Measurements from ENCODE around the gene DISC1. TPM values are rescaled to one million over a fixed set of nuclear protein-coding genes. Genes with fewer than 3 reads are reported as not detected.
"Not testable (repeated sequence)": the region's sequence is repeated elsewhere in the genome, so short reads cannot be mapped to it uniquely, and the experiment has no call there.

The DISC1 gene
- polyA plus RNA-seq, result 0.68 TPM

- Mint-ChIP-seq H3K4me3 (peak within 1 kb of the TSS; percentile 92 to 96 (median 96)), H3K36me3 (no peaks in the 10 kb centered on the region), H3K9me3 (peaks cover 0 to 2% (median 0%) of the 10 kb centered on the region in 3 donors), H3K27me3 (peaks cover 19% of the 10 kb centered on the region), H3K4me1 (peaks cover 9 to 22% (median 10%) of the 10 kb centered on the region in 3 donors), H3K27ac (peak within 1 kb of the TSS in 2 of 3 donors; percentile 90 to 97)
These were observed at the start of gene DISC1 for GRCh38 chr1:231626535-231626950. DISC1 (plus strand) TSS chr1:231626790; CDS start chr1:231626868, 78 bp downstream.

GRCh38 chr1:231576804-231577718 is 49.5 kb upstream of the DISC1 start:
- Mint-ChIP-seq H3K27me3 (no peaks in the 10 kb centered on the region), H3K9me3 (no peaks in the 10 kb centered on the region), H3K4me3 (no peak overlapping the region), H3K4me1 (no peaks in the 10 kb centered on the region), H3K27ac (no peak overlapping the region), H3K36me3 (peaks cover under 1% of the 10 kb centered on the region)

- H3K4me1 Mint-ChIP-seq, result peaks cover 0 to 4% (median 0%) of the 10 kb centered on the region in 3 donors
- H3K4me3 Mint-ChIP-seq, result no peak overlapping the region
- H3K27ac Mint-ChIP-seq, result no peak overlapping the region
- no peaks in the 10 kb centered on the region for H3K9me3 Mint-ChIP-seq
- peaks cover 4% of the 10 kb centered on the region for H3K36me3 Mint-ChIP-seq
- no peaks in the 10 kb centered on the region for H3K27me3 Mint-ChIP-seq
These were observed 45.7 kb upstream of the DISC1 start for GRCh38 chr1:231580874-231581273.

GRCh38 chr1:231581859-231582258 is 44.7 kb upstream of the DISC1 start:
- H3K4me1 Mint-ChIP-seq, result peaks cover 0 to 4% (median 0%) of the 10 kb centered on the region in 3 donors
- no peaks in the 10 kb centered on the region for H3K27me3 Mint-ChIP-seq
- peaks cover 4% of the 10 kb centered on the region for H3K36me3 Mint-ChIP-seq
- H3K4me3 Mint-ChIP-seq, result no peak overlapping the region
- no peak overlapping the region for H3K27ac Mint-ChIP-seq
- H3K9me3 Mint-ChIP-seq, result no peaks in the 10 kb centered on the region

GRCh38 chr1:231583376-231583775 is 43.2 kb upstream of the DISC1 start:
- H3K27me3 Mint-ChIP-seq, result no peaks in the 10 kb centered on the region
- no peaks in the 10 kb centered on the region for H3K9me3 Mint-ChIP-seq
- H3K4me3 Mint-ChIP-seq, result no peak overlapping the region
- no peak overlapping the region for H3K27ac Mint-ChIP-seq
- H3K36me3 Mint-ChIP-seq, result peaks cover 4% of the 10 kb centered on the region
- H3K4me1 Mint-ChIP-seq, result peaks cover 0 to 4% (median 0%) of the 10 kb centered on the region in 3 donors

- Mint-ChIP-seq H3K36me3 (peaks cover 4% of the 10 kb centered on the region), H3K4me3 (no peak overlapping the region), H3K9me3 (no peaks in the 10 kb centered on the region), H3K27me3 (no peaks in the 10 kb centered on the region), H3K4me1 (peaks cover 0 to 4% (median 0%) of the 10 kb centered on the region in 3 donors), H3K27ac (no peak overlapping the region)
These were observed 42.5 kb upstream of the DISC1 start for GRCh38 chr1:231584117-231584516.

GRCh38 chr1:231584921-231585320 is 41.7 kb upstream of the DISC1 start:
- Mint-ChIP-seq H3K36me3 (peaks cover 4% of the 10 kb centered on the region), H3K27ac (no peak overlapping the region), H3K4me1 (peaks cover 0 to 4% (median 0%) of the 10 kb centered on the region in 3 donors), H3K4me3 (no peak overlapping the region), H3K27me3 (no peaks in the 10 kb centered on the region), H3K9me3 (no peaks in the 10 kb centered on the region)

GRCh38 chr1:231590453-231591198 is 36.0 kb upstream of the DISC1 start:
- Mint-ChIP-seq H3K36me3 (no peaks in the 10 kb centered on the region), H3K4me3 (no peak overlapping the region), H3K27ac (peak overlapping the region in 1 of 3 donors; percentile 7), H3K4me1 (peaks cover 4 to 7% (median 6%) of the 10 kb centered on the region in 3 donors), H3K9me3 (no peaks in the 10 kb centered on the region), H3K27me3 (no peaks in the 10 kb centered on the region)

- no peaks in the 10 kb centered on the region for H3K27me3 Mint-ChIP-seq
- no peaks in the 10 kb centered on the region for H3K36me3 Mint-ChIP-seq
- H3K4me1 Mint-ChIP-seq, result peaks cover 4 to 7% (median 6%) of the 10 kb centered on the region in 3 donors
- H3K27ac Mint-ChIP-seq, result no peak overlapping the region
- no peaks in the 10 kb centered on the region for H3K9me3 Mint-ChIP-seq
- H3K4me3 Mint-ChIP-seq, result no peak overlapping the region
These were observed 35.1 kb upstream of the DISC1 start for GRCh38 chr1:231591466-231591865.

- H3K27ac Mint-ChIP-seq, result no peak overlapping the region
- H3K9me3 Mint-ChIP-seq, result no peaks in the 10 kb centered on the region
- H3K36me3 Mint-ChIP-seq, result no peaks in the 10 kb centered on the region
- no peaks in the 10 kb centered on the region for H3K27me3 Mint-ChIP-seq
- peaks cover 4 to 7% (median 6%) of the 10 kb centered on the region in 3 donors for H3K4me1 Mint-ChIP-seq
- H3K4me3 Mint-ChIP-seq, result no peak overlapping the region
These were observed 33.8 kb upstream of the DISC1 start for GRCh38 chr1:231592809-231593208.

GRCh38 chr1:231593264-231593663 is 33.3 kb upstream of the DISC1 start:
- not testable (repeated sequence) for H3K36me3 Mint-ChIP-seq, H3K4me3 Mint-ChIP-seq, H3K27ac Mint-ChIP-seq

GRCh38 chr1:231594123-231594522 is 32.5 kb upstream of the DISC1 start:
- no peaks in the 10 kb centered on the region for H3K36me3 Mint-ChIP-seq
- peaks cover 4 to 7% (median 6%) of the 10 kb centered on the region in 3 donors for H3K4me1 Mint-ChIP-seq
- no peaks in the 10 kb centered on the region for H3K9me3 Mint-ChIP-seq
- no peak overlapping the region for H3K27ac Mint-ChIP-seq
- H3K4me3 Mint-ChIP-seq, result no peak overlapping the region
- H3K27me3 Mint-ChIP-seq, result no peaks in the 10 kb centered on the region

More at GRCh38 chr1:231593264-231593663, 33.3 kb upstream of the DISC1 start:
- H3K9me3 Mint-ChIP-seq, H3K4me1 Mint-ChIP-seq, H3K27me3 Mint-ChIP-seq: not testable (repeated sequence)

GRCh38 chr1:231594749-231595148 is 31.8 kb upstream of the DISC1 start:
- H3K36me3 Mint-ChIP-seq, result no peaks in the 10 kb centered on the region
- no peak overlapping the region for H3K4me3 Mint-ChIP-seq
- H3K27ac Mint-ChIP-seq, result no peak overlapping the region
- H3K9me3 Mint-ChIP-seq, result no peaks in the 10 kb centered on the region
- peaks cover 4 to 7% (median 6%) of the 10 kb centered on the region in 3 donors for H3K4me1 Mint-ChIP-seq
- no peaks in the 10 kb centered on the region for H3K27me3 Mint-ChIP-seq

- no peaks in the 10 kb centered on the region for H3K36me3 Mint-ChIP-seq
- no peak overlapping the region for H3K4me3 Mint-ChIP-seq
- H3K4me1 Mint-ChIP-seq, result peaks cover 0 to 2% (median 0%) of the 10 kb centered on the region in 3 donors
- no peaks in the 10 kb centered on the region for H3K27me3 Mint-ChIP-seq
- H3K27ac Mint-ChIP-seq, result peak overlapping the region in 1 of 3 donors; percentile 43
- H3K9me3 Mint-ChIP-seq, result no peaks in the 10 kb centered on the region
These were observed 30.2 kb upstream of the DISC1 start for GRCh38 chr1:231596337-231596791.

GRCh38 chr1:231597971-231598370 is 28.6 kb upstream of the DISC1 start:
- Mint-ChIP-seq H3K36me3 (no peaks in the 10 kb centered on the region), H3K9me3 (no peaks in the 10 kb centered on the region), H3K27ac (no peak overlapping the region), H3K4me1 (no peaks in the 10 kb centered on the region), H3K4me3 (no peak overlapping the region), H3K27me3 (no peaks in the 10 kb centered on the region)

All from IgD-negative memory B cell (primary cell).